Measurements from ENCODE around the gene MBLAC1. TPM values are rescaled to one million over a fixed set of nuclear protein-coding genes. Genes with fewer than 3 reads are reported as not detected.

MBLAC1 gene
- total and polyA plus RNA-seq, 2 donors (not counting 1 experiment from before 2014, with no cell fraction given): 1.6 to 4.5 TPM

- peak overlapping the region; percentile 72 for H3K4me3 Mint-ChIP-seq
- Histone ChIP-seq H2AFZ (ENCODE audit: insufficient read depth, low read depth, low read length, poor library complexity, severe bottlenecking) (peak overlapping the region; percentile 71), H3K4me1 (ENCODE audit: control insufficient read depth in 2 of 2, insufficient read depth in 2 of 2, low read length in 2 of 2) (peaks cover 10 to 25% of the 10 kb centered on the region in 2 donors), H3K9ac (ENCODE audit: low read length) (peak overlapping the region; percentile 48), H3K9me3 (ENCODE audit: control extremely low read depth in 1 of 3, control insufficient read depth in 2 of 3, insufficient read depth in 1 of 3, low read length in 2 of 3) (no peaks in the 10 kb centered on the region), H3K36me3 (replicated peaks in 1 of 2; ENCODE audit: control extremely low read depth in 1 of 2, control insufficient read depth in 1 of 2, extremely low read depth in 1 of 2, insufficient read depth in 2 of 2, low read length in 1 of 2) (no peaks in the 10 kb centered on the region), H3K4me3 (ENCODE audit: control extremely low read depth in 1 of 5, extremely low read depth in 1 of 5, insufficient read depth in 1 of 5, low read depth in 2 of 5, low read length in 4 of 5) (peak overlapping the region in 2 of 5 experiments; percentile 15 to 20), H3K4me2 (replicated peaks; ENCODE audit: low read depth, low read length, poor library complexity, severe bottlenecking) (peak overlapping the region; percentile 73), H3K27ac (ENCODE audit: low read length in 2 of 2) (peak overlapping the region in 1 of 2 donors; percentile 63), H4K20me1 (ENCODE audit: control insufficient read depth, insufficient read depth, low read length, poor library complexity, severe bottlenecking) (no peaks in the 10 kb centered on the region), H3K27me3 (replicated peaks in 1 of 4; ENCODE audit: control extremely low read depth in 1 of 4, control insufficient read depth in 3 of 4, insufficient read depth in 4 of 4, low read length in 3 of 4) (no peaks in the 10 kb centered on the region), H3K79me2 (ENCODE audit: control insufficient read depth, insufficient read depth, low read length) (no peaks in the 10 kb centered on the region)
- POLR2A ChIA-PET: interaction anchor here (0.6 to 1.1 kb wide), 4 partner anchors 11 to 62 kb away, joined by 3 to 5 read pairs (median 4); partner anchors contain the start of gene LAMTOR4
- H3K27ac Mint-ChIP-seq: peak overlapping the region; percentile 88
- peaks cover 18% of the 10 kb centered on the region for H3K4me1 Mint-ChIP-seq
- 92% methylated on average over 6 of the region's 13 CpGs for WGBS (ENCODE audit: insufficient coverage)
- intact Hi-C loops (cut with micrococcal nuclease): no loop called here
- TF ChIP-seq EZH2 (IDR thresholded peaks at IDR 0.05; ENCODE audit: borderline replicate concordance, insufficient read depth, low read depth, low read length, poor library complexity, severe bottlenecking): no peak
- TF ChIP-seq, protein P1, sequence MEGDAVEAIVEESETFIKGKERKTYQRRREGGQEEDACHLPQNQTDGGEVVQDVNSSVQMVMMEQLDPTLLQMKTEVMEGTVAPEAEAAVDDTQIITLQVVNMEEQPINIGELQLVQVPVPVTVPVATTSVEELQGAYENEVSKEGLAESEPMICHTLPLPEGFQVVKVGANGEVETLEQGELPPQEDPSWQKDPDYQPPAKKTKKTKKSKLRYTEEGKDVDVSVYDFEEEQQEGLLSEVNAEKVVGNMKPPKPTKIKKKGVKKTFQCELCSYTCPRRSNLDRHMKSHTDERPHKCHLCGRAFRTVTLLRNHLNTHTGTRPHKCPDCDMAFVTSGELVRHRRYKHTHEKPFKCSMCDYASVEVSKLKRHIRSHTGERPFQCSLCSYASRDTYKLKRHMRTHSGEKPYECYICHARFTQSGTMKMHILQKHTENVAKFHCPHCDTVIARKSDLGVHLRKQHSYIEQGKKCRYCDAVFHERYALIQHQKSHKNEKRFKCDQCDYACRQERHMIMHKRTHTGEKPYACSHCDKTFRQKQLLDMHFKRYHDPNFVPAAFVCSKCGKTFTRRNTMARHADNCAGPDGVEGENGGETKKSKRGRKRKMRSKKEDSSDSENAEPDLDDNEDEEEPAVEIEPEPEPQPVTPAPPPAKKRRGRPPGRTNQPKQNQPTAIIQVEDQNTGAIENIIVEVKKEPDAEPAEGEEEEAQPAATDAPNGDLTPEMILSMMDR (IDR thresholded peaks at IDR 0.05): no peak
- DNase-seq (peak; percentile 55), ATAC-seq (ENCODE audit: low read depth) (peak; percentile 61)
- H3K27me3 Mint-ChIP-seq: no peaks in the 10 kb centered on the region
- H3K9me3 Mint-ChIP-seq (ENCODE audit: insufficient read depth): no peaks in the 10 kb centered on the region
- CTCF ChIA-PET: interaction anchor here (0.5 to 2.9 kb wide), 11 partner anchors 9 to 290 kb away, joined by 3 to 17 read pairs (median 3); partner anchors contain the start of genes LAMTOR4 and ZCWPW1
These were observed 11.3 kb downstream of the MBLAC1 start for GRCh38 chr7:100137851-100138760.

- Histone ChIP-seq H3K36me3 (replicated peaks in 1 of 2; ENCODE audit: control extremely low read depth in 1 of 2, control insufficient read depth in 1 of 2, extremely low read depth in 1 of 2, insufficient read depth in 2 of 2, low read length in 1 of 2) (no peaks in the 10 kb centered on the region), H3K27ac (ENCODE audit: low read length in 2 of 2) (no peak overlapping the region), H2AFZ (ENCODE audit: insufficient read depth, low read depth, low read length, poor library complexity, severe bottlenecking) (no peak overlapping the region), H3K4me2 (replicated peaks; ENCODE audit: low read depth, low read length, poor library complexity, severe bottlenecking) (no peak overlapping the region), H3K27me3 (replicated peaks in 1 of 4; ENCODE audit: control extremely low read depth in 1 of 4, control insufficient read depth in 3 of 4, insufficient read depth in 4 of 4, low read length in 3 of 4) (no peaks in the 10 kb centered on the region), H3K9me3 (ENCODE audit: control extremely low read depth in 1 of 3, control insufficient read depth in 2 of 3, insufficient read depth in 1 of 3, low read length in 2 of 3) (no peaks in the 10 kb centered on the region), H3K4me1 (ENCODE audit: control insufficient read depth in 2 of 2, insufficient read depth in 2 of 2, low read length in 2 of 2) (peaks cover 10 to 25% of the 10 kb centered on the region in 2 donors), H3K9ac (ENCODE audit: low read length) (no peak overlapping the region), H3K79me2 (ENCODE audit: control insufficient read depth, insufficient read depth, low read length) (no peaks in the 10 kb centered on the region), H3K4me3 (ENCODE audit: control extremely low read depth in 1 of 5, extremely low read depth in 1 of 5, insufficient read depth in 1 of 5, low read depth in 2 of 5, low read length in 4 of 5) (no peak overlapping the region), H4K20me1 (ENCODE audit: control insufficient read depth, insufficient read depth, low read length, poor library complexity, severe bottlenecking) (no peaks in the 10 kb centered on the region)
- TF ChIP-seq, protein P1 (IDR thresholded peaks at IDR 0.05): no peak
- no peak for TF ChIP-seq EZH2 (IDR thresholded peaks at IDR 0.05; ENCODE audit: borderline replicate concordance, insufficient read depth, low read depth, low read length, poor library complexity, severe bottlenecking)
- ATAC-seq (ENCODE audit: low read depth): no peak
- H3K9me3 Mint-ChIP-seq (ENCODE audit: insufficient read depth): no peaks in the 10 kb centered on the region
- no CpG with 5 or more reads among the region's 3 CpGs for WGBS (ENCODE audit: insufficient coverage)
- POLR2A ChIA-PET: no interaction called here
- no peaks in the 10 kb centered on the region for H3K27me3 Mint-ChIP-seq
- no peak overlapping the region for H3K4me3 Mint-ChIP-seq
- peaks cover 18% of the 10 kb centered on the region for H3K4me1 Mint-ChIP-seq
- no peak overlapping the region for H3K27ac Mint-ChIP-seq
- CTCF ChIA-PET: interaction anchor here (1.6 to 1.7 kb wide), 2 partner anchors 8 to 9 kb away, joined by 4 to 5 read pairs; no protein-coding TSS in a partner anchor
- intact Hi-C loops (cut with micrococcal nuclease): no loop called here
- no peak for DNase-seq
These were observed 14.8 kb downstream of the MBLAC1 start for GRCh38 chr7:100141555-100141949.

Measured in B cell (primary cell).